HG02678 (cell line): ENCODE results near the gene INSIG1.
A peak's percentile ranks its signal among the peaks of the same experiment; 100 is the strongest.

Experiments used
- ATAC-seq: cut with Tn5 transposase; IDR thresholded peaks from one replicate; pipeline ENCODE4 v1.9.1; 2021; ENCODE audit warnings: mild to moderate bottlenecking, moderate library complexity; ENCODE audit not compliant: unreplicated experiment

INSIG1 gene

DNA sequence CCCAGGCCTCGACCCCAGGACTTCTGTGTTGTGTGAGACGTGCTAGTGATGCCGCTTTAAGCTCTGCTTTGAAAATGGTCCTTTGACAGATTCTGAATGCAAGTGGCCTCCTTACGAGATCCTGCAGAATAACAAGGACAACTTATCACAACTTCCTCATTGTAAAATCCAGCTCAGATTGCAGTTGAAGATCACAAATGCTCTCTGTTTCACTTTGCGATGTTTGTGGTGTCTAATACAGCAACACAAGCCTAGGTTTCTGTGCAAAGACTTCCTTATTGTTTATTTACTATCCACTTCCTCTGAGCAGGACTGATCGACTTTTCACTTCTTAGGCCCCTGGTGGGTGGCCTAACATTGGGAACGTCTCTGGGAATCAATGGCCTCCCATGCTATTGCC lies 31.7 kb upstream of the INSIG1 start:
- ATAC-seq = no peak

DNA sequence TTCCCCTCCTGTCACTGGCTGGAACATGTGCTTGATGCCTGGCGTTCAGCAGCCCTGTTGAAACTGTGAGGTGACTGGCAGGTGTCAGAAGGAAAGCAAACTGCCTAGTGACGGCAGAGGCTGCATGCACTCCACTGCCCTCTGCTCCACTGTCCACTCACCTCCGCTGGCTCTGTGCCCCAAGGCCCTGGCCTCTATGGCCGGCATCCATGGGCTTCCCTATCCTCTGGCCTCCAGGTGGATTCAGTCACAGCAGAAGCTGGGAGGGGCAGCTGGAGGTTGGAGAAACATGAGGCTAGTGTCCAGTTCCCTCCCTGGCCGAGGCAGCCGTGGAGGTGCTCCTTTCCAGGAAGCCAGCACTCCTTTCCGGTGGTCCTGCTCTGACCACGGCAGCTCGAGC lies 31.2 kb upstream of the INSIG1 start:
- no peak for ATAC-seq

- ATAC-seq = no peak
These were observed 30.7 kb upstream of the INSIG1 start for GRCh38 chr7:155267023-155267422.

DNA sequence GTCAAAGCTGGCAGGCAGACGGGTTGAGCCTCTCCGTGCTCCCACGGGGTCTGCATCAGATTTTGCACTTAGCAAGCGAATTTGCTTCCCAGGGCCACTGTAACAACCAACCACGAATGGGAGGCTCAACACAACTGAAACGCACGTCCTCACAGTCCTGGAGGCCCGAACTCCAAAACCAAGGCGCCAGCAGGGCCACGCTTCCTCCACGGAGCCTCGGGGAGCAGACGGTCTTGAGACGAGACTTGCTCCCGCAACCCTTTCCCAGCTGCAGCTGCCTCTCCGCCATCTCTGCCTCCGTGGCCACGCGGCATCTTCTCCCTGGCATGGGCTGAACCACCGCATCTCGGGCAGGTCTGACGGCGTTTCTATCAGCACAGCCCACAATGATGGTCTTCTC lies 30.2 kb upstream of the INSIG1 start:
- no peak for ATAC-seq

DNA sequence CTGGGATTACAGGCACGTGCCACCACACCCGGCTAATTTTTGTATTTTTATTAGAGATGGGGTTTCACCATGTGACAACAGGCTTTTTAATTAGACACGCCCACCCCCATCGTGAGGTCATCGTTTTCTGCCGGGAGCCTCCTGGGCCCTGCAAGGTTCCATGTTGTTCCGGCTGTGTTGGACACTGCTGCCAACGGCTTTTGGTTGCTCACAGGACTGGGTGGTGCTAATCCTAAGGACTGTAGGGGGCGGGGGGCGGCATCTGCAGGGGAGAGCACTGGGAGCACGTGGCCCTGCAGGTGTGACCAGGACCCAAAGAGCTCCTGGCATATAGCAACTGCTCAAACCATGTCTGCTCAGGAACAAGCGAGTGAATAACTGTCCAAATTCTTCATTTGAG lies 29.5 kb upstream of the INSIG1 start:
- ATAC-seq = no peak

- no peak for ATAC-seq
These were observed 28.6 kb upstream of the INSIG1 start for GRCh38 chr7:155268921-155269650.

DNA sequence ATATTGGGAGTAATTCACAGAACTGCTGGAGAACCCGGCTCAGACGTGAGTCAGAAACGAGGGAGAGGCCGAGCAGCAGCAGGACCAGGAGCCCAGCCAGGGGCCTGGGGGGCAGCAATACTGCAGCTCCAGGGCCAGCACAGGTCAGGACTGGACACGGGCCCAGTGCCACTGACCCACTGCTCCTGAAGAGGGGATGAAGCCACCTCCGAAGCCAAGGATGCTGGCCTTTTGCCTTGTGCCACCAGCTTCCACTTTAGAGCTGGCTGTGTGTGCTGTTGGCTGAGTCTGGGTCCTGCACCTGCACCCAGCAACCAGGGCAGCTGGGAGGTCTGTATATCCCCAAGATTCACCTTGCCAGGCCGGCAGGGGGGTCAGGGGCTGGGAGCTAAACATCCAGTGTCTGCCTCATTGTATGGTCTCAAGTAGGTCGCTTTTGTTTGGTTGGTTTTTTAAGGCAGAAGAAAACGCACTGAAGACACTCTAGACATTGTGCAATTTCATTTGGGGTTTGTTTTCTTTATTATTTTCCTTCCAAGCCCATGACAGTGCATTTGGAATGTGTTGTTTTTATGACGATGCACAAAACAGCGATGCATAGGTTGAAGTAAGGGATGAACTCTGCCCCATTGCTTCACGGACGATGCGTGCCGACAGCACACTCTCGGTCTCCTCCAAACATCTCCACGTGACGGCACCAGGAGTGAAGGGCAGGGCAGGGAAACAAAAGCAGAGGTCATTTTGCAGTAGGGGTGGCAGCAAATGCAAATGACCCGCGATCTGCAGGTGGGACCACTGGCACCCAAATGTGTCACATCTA lies 27.7 kb upstream of the INSIG1 start:
- ATAC-seq = no peak

GRCh38 chr7:155270861-155271260 lies 26.8 kb upstream of the INSIG1 start:
- no peak for ATAC-seq

- no peak for ATAC-seq
These were observed 22.9 kb upstream of the INSIG1 start for GRCh38 chr7:155274633-155275355.

DNA sequence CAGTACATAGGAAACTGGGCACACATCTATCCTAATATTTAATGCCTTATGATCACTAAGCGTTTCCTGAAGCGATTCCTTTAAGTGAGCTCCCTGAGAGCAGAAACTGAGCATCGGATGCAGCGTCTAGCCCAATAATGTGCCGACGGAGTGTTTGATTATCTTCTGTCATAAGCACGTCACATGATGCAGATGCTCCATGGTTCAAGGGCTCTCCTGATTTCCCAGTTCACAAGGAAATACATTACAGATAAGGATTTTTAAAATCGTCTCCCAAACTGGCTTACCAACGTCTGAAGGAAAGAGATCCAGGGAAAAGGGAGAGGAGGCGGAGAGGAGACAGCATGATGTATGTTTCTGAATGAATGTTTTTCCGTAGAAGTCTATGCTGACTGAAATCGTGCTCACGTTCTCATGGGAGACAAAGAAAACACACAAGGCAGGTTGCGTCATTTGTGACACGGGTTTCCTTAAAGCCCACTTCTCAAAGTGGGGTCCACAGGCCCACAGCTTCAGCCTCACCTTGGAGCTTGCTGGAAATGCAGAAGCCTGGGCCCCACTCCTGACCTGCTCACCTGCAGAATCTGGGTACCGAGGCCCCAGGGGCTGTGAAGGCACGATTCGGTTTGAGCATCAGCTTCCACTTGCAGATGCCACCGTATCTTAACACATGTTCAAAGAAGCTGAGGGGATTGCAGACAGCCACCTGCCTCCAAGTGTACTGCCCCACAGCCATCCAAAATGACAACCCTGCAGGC lies 21.5 kb upstream of the INSIG1 start:
- no peak for ATAC-seq

DNA sequence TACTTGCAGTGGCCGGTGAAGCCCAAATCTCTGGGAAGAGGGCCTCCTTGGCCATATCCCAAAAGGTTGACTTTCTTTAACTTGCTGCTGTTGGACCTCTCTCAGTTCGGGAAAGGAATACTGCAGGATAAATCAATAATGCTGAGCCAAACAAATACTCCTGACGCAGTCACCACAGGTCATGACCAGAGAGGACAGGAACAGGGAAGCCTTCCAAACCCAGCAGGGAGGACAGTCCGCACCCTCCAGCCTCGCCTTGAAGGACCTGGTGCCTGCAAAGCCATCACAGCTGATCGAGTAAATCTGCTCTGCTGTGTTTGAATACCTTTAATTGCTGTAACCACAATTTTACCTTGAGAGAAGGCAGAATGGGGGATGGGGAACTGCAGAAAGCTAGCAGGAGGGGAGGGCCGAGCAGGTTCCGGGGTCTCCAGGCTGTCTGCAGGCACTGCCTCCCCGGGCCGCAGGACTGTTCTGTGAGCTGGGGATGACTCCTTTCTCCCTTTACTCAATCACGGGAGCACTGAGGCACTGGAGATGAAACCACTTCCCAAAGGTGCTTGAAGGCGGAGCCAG lies 20.8 kb upstream of the INSIG1 start:
- no peak for ATAC-seq

DNA sequence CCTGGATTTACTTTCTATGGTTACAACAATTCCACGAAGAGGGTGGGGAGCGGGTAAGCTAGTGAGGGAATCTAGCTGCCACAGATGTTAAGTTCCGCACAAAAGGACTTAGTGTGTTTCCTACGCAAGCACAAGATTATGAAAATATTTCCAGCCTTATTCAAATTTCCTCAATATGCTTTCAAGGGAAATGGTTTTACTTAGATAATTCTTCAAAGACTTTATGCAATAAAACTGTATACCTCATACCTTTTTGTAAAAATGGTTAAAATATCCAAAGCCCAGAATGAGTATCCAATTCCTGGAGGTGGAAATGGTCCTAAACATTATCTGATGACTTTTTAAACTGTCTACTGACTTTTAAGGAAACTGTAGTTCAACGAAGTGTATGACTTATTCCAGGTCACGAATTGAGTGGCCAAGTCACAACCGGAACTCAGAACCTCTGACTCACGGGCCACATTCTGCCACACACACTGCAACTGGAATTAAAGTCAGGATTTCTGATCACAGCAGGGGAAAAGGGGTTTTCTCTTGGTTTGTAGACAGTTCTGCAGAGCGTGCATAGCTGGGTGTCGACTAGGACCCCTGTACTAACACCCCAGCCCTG lies 20.2 kb upstream of the INSIG1 start:
- no peak for ATAC-seq

DNA sequence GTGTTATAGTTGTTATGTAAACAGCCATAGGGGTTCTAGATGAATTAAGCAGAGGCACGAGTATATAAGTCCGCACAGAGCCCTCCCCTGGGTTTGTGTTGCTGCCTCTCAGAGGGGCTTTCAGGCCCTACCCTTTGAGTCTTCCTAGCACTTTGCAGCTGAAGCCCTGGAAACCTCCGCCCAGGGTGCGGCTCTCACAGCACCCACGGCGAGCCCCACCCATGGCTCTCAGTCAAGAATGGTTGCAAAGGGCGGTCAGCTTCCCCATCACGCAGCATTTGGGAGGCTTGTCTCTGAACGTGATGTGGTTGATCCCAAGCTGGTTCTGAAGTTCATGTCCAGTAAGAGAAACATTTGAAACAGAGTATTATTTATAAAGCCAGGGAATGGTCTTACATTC lies 18.8 kb upstream of the INSIG1 start:
- ATAC-seq = no peak

DNA sequence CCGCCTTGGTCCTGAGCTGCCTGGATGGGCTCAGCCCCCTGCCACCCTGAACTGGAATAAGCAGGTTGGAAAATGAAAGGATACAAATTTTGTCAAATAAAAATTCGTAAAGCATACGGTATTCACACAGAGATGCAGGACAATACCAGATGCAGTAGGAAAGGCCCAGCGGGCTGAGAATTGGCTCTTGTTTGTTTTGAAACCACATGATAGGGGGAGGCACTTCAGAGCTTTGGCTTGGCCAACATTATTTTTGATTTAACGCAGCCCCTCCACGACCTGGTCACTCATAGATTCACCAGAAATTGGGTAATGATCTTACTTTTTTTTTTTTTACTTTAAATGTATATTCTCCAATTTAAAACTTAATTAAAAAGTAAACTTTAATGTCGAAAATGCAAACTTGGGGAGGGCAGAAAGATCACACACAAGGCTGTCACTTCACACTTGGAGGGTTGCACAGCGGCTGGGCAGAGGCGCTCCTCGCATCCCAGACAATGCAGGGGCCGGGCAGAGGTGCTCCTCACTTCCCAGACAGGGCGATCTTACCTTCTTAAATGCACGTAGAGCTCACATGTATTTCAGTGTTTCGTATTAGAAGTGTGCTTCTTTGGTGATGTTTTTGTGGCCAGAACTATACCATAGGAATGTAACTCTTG lies 17.8 kb upstream of the INSIG1 start:
- no peak for ATAC-seq

DNA sequence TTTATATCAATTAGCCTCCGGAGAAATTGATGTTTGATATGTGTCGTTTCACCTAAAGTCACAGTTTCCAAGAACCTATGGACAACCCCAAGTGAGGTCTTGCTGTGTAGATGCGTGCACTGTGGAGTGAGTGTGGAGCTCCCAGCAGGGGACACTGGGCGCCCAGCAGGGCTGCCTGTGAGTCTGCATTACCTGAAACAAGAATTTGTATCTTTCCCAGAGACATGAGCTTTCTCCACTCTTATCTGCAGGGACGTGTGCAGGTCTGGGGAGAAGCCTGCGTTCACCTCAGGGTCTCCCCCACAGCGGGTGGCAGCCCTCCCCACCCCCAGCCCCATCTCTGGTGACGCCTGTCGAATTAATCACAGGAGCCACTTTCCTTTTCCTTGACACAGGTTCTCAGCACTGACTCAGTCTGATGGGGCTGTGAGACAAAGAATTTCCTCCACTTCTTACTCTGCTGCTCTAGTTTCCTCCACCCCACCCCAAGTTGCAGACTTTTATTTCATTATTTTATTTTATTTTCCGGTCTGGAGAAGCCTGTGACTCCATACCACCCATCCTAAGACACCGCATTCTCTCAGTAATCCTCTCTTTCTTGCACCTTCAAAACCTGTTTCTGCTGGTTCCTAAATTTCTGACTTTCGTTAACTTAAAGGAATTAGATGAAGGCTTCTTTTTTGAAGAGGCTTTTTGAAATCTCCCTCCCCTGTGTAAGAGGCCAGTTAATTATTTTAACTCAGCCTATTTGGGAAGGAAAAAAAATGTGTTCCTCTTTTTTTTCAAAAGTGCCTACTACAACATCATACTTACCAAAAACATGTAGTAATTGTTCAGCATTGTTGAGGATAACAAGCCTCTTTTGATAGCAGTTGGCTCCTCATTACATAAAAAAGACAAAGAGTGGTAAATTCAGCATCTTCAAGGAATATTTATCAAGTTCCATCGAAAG lies 17.0 kb upstream of the INSIG1 start:
- no peak for ATAC-seq

- ATAC-seq = no peak
These were observed 16.2 kb upstream of the INSIG1 start for GRCh38 chr7:155281398-155281969.

DNA sequence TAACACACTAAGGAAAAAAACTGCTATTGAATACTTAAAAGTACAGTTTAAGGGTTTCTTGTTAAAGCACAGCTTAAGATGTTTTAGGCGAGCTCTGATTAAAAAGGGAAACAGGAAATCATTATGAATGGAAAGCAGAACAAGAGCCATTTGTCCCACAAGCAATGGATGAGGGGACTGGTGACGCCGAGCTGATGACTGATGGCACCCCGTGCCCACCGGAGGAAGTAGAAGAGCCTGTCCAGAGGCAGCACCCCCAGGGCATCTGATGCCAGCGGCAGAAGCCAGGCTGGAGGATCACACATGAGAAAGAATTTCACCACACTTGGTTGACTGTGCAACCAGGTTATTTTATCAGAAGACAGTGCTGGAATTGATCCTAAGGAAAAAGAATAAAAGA lies 15.0 kb upstream of the INSIG1 start:
- no peak for ATAC-seq

DNA sequence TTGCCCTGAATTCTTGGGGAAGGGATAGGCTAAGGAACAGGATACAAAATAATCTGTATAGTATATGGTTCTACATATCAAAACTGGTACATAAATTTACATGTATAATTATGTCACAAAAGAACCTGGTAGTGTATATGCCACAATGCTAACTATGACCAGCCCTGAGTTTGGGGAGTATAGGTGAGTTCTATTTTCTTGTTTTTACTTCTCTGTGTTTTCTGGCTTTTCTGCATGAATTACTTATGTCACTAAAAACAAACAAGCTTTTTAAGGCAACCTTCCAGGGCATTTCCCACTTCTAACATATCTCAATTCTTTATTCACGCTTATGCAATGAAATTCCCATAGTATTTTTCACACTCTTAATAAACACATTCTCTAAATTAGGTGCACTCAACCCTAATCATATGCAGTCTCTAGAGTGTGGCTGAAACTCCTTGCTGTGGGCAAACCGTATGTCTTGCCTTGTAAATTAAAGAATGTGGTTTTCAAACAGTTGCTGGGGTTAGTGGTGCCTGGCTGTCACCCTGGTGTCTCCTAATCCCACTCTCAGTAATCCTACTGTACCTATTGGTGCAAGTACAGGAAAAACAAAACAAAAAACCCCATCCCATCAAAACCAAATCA lies 14.0 kb upstream of the INSIG1 start:
- peak; percentile 92 for ATAC-seq
